Astrocyte of the spinal cord (primary cell): Measurements from ENCODE around the gene KCNT1.

ENCODE experiments used
- DNase-seq: peaks from one replicate; pipeline ENCODE4 v3.0.0; 2011; ENCODE audit warnings: low read depth, low spot score
- H3K4me3 ChIP-seq: 2 replicates; pipeline ENCODE4 v1.5.1; 2011; ENCODE audit warnings: low read depth, mild to moderate bottlenecking, low read length, moderate library complexity
- CTCF ChIP-seq: IDR thresholded peaks from 2 replicates; pipeline ENCODE4 v1.5.1; 2012; ENCODE audit warnings: low read depth, mild to moderate bottlenecking, low read length, inconsistent platforms
- in situ Hi-C: cut with HindIII; loops from 2 replicates; pipeline ENCODE4 v1.10.0; 2017; ENCODE audit warnings: low sequenced_read_pairs

The KCNT1 gene

GRCh38 chr9:135765416-135765815 is 63.4 kb downstream of the KCNT1 start:
- DNase-seq, result no peak
- no peak overlapping the region for H3K4me3 ChIP-seq
- no peak for TF ChIP-seq CTCF
- in situ Hi-C loops, result no loop called here

DNA sequence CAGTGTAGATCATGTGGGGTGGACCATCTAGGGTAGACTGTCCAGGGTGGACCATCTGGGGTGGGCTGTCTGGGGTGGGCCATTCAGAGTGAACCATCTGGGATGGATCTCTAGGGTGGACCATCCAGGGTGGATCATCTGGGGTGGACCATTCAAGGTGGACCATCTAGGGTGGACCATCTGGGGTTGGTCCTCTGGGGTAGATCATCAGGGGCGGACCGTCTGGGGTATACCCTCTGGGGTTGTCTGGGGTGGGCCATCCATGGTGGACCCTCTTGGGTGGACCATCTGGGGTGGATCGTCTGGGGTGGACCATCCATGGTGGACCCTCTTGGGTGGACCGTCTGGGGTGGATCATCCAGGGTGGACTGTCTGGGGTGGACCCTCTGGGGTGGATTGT is 64.3 kb downstream of the KCNT1 start:
- no peak overlapping the region for H3K4me3 ChIP-seq
- TF ChIP-seq CTCF, result no peak
- in situ Hi-C loops, result no loop called here
- DNase-seq, result peak; percentile 5

DNA sequence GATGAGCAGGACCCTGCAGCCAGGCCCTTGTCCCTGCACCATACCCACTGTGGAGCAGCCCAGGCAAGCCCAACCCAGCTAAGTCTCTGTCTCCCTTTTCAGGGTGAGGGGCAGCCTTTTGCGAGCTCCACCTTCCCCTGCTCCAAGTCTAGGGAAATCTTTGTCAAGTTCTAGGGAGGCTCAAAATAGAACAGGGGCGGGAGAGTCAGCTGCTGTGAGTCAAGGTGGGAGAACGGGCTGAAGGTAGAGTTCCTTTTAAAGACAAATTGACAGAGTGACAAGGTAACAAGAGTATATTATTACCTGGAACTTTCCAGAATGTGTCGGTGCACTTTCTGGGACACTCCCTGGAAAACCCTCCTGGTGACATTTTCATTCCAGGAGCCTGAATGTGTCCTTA is 64.7 kb downstream of the KCNT1 start:
- TF ChIP-seq CTCF, result no peak
- in situ Hi-C loops, result no loop called here
- DNase-seq, result no peak
- no peak overlapping the region for H3K4me3 ChIP-seq

DNA sequence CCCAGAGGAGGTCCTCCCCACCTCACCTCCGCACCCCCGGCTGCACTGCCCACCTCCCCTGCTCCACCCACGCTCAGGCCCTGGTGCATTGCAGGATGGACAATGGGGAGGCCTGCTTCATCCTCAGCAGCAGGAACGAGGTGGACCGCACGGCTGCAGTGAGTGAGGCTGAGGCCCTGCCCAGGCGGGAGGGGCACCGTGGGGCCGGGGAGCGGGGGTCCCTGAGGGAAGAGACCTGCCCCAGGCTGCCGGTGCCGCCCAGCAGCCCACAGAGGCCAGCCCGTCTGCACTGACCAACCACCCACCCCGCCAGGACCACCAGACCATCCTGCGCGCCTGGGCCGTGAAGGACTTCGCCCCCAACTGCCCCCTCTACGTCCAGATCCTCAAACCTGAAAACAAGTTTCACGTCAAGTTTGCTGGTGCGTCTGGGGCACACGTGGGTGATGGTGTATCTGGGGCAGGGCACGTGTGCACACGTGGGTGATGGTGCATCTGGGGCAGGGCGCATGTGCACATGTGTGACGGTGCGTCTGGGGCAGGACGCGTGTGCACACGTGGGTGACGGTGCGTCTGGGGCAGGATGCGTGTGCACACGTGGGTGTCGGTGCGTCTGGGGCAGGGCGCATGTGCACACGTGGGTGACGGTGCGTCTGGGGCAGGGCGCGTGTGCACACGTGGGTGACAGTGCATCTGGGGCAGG is 66.7 kb downstream of the KCNT1 start:
- no peak for DNase-seq
- H3K4me3 ChIP-seq, result no peak overlapping the region
- in situ Hi-C loops, result no loop called here
- TF ChIP-seq CTCF, result no peak

DNA sequence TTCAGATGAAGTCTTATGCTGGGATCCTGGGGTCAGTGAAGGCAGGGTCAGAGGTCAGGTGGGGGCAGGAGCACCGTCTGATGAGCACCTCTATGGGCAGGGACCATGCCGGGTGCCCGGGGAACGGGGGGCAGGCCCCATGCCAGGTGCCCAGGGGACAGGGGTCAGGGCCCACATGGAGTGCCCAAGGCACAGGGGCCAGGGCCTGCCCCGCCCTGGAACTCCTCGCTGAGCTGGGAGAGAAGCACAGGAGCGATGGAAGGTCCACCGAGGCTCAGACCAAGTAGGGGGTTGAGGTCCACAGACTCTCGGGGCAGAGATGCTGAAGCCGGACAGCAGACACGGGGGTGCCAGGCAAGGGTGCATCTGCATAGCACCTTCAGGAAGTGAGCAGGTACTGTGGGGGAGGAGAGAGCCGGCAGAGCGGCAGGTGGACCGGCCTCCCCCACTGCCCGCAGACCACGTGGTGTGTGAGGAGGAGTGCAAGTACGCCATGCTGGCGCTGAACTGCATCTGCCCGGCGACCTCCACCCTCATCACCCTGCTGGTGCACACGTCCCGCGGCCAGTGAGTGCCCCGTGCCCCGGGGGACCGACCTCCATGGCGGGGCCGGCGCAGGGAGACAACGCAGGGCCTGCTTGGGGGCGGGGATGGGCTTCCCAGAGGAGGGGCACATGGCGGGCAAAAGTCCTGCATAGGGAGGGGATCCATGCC is 67.7 kb downstream of the KCNT1 start:
- TF ChIP-seq CTCF, result no peak
- in situ Hi-C loops, result no loop called here
- DNase-seq, result no peak
- no peak overlapping the region for H3K4me3 ChIP-seq

DNA sequence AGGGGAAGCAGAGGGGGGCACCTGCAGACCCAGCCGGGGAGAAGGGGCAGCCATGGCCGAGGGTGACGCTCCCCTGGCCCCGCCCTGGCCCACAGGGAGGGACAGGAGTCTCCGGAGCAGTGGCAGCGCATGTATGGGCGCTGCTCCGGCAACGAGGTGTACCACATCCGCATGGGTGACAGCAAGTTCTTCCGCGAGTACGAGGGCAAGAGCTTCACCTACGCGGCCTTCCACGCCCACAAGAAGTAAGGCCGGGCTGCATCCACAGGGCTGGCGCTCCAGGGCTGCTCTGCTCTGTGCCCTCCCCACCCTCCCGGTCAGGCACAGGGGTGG is 68.2 kb downstream of the KCNT1 start:
- TF ChIP-seq CTCF, result no peak
- no peak for DNase-seq
- in situ Hi-C loops, result no loop called here
- H3K4me3 ChIP-seq, result no peak overlapping the region
